ENCODE results near the gene GNPTG.

Gene GNPTG

GRCh38 chr16:1390239-1390779 is 38.6 kb downstream of the GNPTG start:
- no peak for DNase-seq (ENCODE audit: low read depth)
- no peak overlapping the region for H3K4me3 ChIP-seq (ENCODE audit: low read depth, low read length)
- TF ChIP-seq POLR2A (IDR thresholded peaks at IDR 0.05; ENCODE audit: extremely low read depth, insufficient read length) (no peak), CTCF (IDR thresholded peaks at IDR 0.05; ENCODE audit: low read depth, low read length) (no peak), MYC (IDR thresholded peaks at IDR 0.05; ENCODE audit: low read depth, low read length) (no peak), MAX (IDR thresholded peaks at IDR 0.05; ENCODE audit: low read depth, low read length) (no peak)

- H3K4me3 ChIP-seq (ENCODE audit: low read depth, low read length) = no peak overlapping the region
- no peak for TF ChIP-seq CTCF (IDR thresholded peaks at IDR 0.05; ENCODE audit: low read depth, low read length)
- DNase-seq (ENCODE audit: low read depth) = no peak
Observed at GRCh38 chr16:1392826-1393225, 41.1 kb downstream of the GNPTG start.

GRCh38 chr16:1393613-1394176 is 42.0 kb downstream of the GNPTG start:
- no peak for TF ChIP-seq MAX (IDR thresholded peaks at IDR 0.05; ENCODE audit: low read depth, low read length)
- no peak for TF ChIP-seq CTCF (IDR thresholded peaks at IDR 0.05; ENCODE audit: low read depth, low read length)
- TF ChIP-seq POLR2A (IDR thresholded peaks at IDR 0.05; ENCODE audit: extremely low read depth, insufficient read length) = no peak
- H3K4me3 ChIP-seq (ENCODE audit: low read depth, low read length) = no peak overlapping the region
- DNase-seq (ENCODE audit: low read depth) = no peak

- H3K4me3 ChIP-seq (ENCODE audit: low read depth, low read length) = no peak overlapping the region
- DNase-seq (ENCODE audit: low read depth) = no peak
- no peak for TF ChIP-seq POLR2A (IDR thresholded peaks at IDR 0.05; ENCODE audit: extremely low read depth, insufficient read length)
- TF ChIP-seq CTCF (IDR thresholded peaks at IDR 0.05; ENCODE audit: low read depth, low read length) = no peak
Observed at GRCh38 chr16:1394367-1394951, 42.7 kb downstream of the GNPTG start.

GRCh38 chr16:1395444-1396031 is 43.8 kb downstream of the GNPTG start:
- DNase-seq (ENCODE audit: low read depth) = no peak
- H3K4me3 ChIP-seq (ENCODE audit: low read depth, low read length) = no peak overlapping the region
- TF ChIP-seq CTCF (IDR thresholded peaks at IDR 0.05; ENCODE audit: low read depth, low read length) = no peak
- TF ChIP-seq MYC (IDR thresholded peaks at IDR 0.05; ENCODE audit: low read depth, low read length) = no peak
- no peak for TF ChIP-seq MAX (IDR thresholded peaks at IDR 0.05; ENCODE audit: low read depth, low read length)
- no peak for TF ChIP-seq POLR2A (IDR thresholded peaks at IDR 0.05; ENCODE audit: extremely low read depth, insufficient read length)

GRCh38 chr16:1397779-1398178 is 46.0 kb downstream of the GNPTG start:
- no peak overlapping the region for H3K4me3 ChIP-seq (ENCODE audit: low read depth, low read length)
- TF ChIP-seq POLR2A (IDR thresholded peaks at IDR 0.05; ENCODE audit: extremely low read depth, insufficient read length) (no peak), MAX (IDR thresholded peaks at IDR 0.05; ENCODE audit: low read depth, low read length) (no peak), MYC (IDR thresholded peaks at IDR 0.05; ENCODE audit: low read depth, low read length) (no peak), CTCF (IDR thresholded peaks at IDR 0.05; ENCODE audit: low read depth, low read length) (no peak)
- DNase-seq (ENCODE audit: low read depth) = no peak
